GM23248 (cell line): ENCODE data around the gene RNF115.

Experiments used
- EZH2 ChIP-seq: fragments of 200-600 bp; sonication (generic); IDR thresholded peaks from 2 replicates; pipeline ENCODE4 v1.6.1; 2018; ENCODE audit warnings: antibody characterized with exemption, mild to moderate bottlenecking; ENCODE audit not compliant: insufficient read depth, poor library complexity, severe bottlenecking
- EZH2phosphoT487 ChIP-seq: fragments of 200-600 bp; sonication (generic); IDR thresholded peaks from 2 replicates; pipeline ENCODE4 v1.6.1; 2018; ENCODE audit warnings: antibody characterized with exemption, moderate library complexity, mild to moderate bottlenecking, low read depth; ENCODE audit not compliant: insufficient read depth

GRCh38 chr1:145858238-145858900, 34.5 kb upstream of the RNF115 start:
- no peak for TF ChIP-seq EZH2
- no peak for TF ChIP-seq EZH2phosphoT487
